IMR-90 (cell line): Measurements from ENCODE around the gene SCAMP1. TPM values are rescaled to one million over a fixed set of nuclear protein-coding genes. Genes with fewer than 3 reads are reported as not detected.

Experiments
- ATAC-seq: fragments of 200-7000 bp; cut with Tn5 transposase; 2 replicates; pipeline ENCODE4 v1.9.1; 2020; ENCODE audit warnings: low read depth, mild to moderate bottlenecking, moderate library complexity
- BruUV-seq: library from RNA; stranded (reverse); fragments of 400-500 nt; replicated peaks from 2 replicates; lab custom pipeline; 2021; lab: Mats Ljungman, UMichigan
- CTCF ChIA-PET: fragments of 300-600 bp; formaldehyde crosslinking; extraction: SDS; loops from one replicate; lab custom pipeline; 2021; ENCODE audit warnings: antibody characterized with exemption; lab: Yijun Ruan, JAX
- POLR2A ChIA-PET: fragments of 300-600 bp; sonication (Branson Sonifier 250); formaldehyde crosslinking; loops from one replicate; lab custom pipeline; 2022; ENCODE audit warnings: antibody characterized with exemption; ENCODE audit not compliant: unreplicated experiment; lab: Charles Lee
- DNase-seq: peaks from one replicate; pipeline ENCODE4 v3.0.0; 2013
- H2AFZ ChIP-seq: replicated peaks from 2 replicates; pipeline ENCODE3; 2013; ENCODE audit warnings: low read length, mild to moderate bottlenecking; ENCODE audit not compliant: poor library complexity
- H2AK5ac ChIP-seq: 2 replicates; pipeline ENCODE4 v1.6.1; 2013; ENCODE audit warnings: low read depth, low read length, inconsistent platforms
- H2AK9ac ChIP-seq: replicated peaks from 2 replicates; pipeline ENCODE3; 2013; ENCODE audit warnings: mild to moderate bottlenecking, low read depth, low read length, moderate library complexity; ENCODE audit not compliant: poor library complexity
- H2BK120ac ChIP-seq: 2 replicates; pipeline ENCODE4 v1.6.1; 2013; ENCODE audit warnings: low read depth, low read length, inconsistent platforms
- H2BK15ac ChIP-seq: 3 replicates; pipeline ENCODE4 v1.6.1; 2013; ENCODE audit warnings: low read depth, low read length, inconsistent platforms
- H2BK20ac ChIP-seq: 2 replicates; pipeline ENCODE4 v1.6.1; 2013; ENCODE audit warnings: low read depth, mild to moderate bottlenecking, inconsistent platforms, low read length, moderate library complexity
- H2BK5ac ChIP-seq: 2 replicates; pipeline ENCODE4 v1.6.1; 2013; ENCODE audit warnings: mild to moderate bottlenecking, low read depth, low read length, inconsistent platforms; ENCODE audit not compliant: poor library complexity, severe bottlenecking
- H3K14ac ChIP-seq: replicated peaks from 2 replicates; pipeline ENCODE4 v1.6.1; 2013; ENCODE audit warnings: low read depth, low read length, inconsistent platforms
- H3K18ac ChIP-seq: 2 replicates; pipeline ENCODE4 v1.6.1; 2013; ENCODE audit warnings: low read depth, low read length, control low read depth
- H3K23ac ChIP-seq: 2 replicates; pipeline ENCODE4 v1.6.1; 2013; ENCODE audit warnings: low read depth, low read length, inconsistent platforms
- H3K27ac ChIP-seq: 2 replicates; pipeline ENCODE4 v1.5.1; 2013; ENCODE audit warnings: mild to moderate bottlenecking, control low read depth, low read length; ENCODE audit not compliant: insufficient read depth
- H3K27me3 ChIP-seq: 2 replicates; pipeline ENCODE4 v1.6.1; 2013; ENCODE audit warnings: low read length; ENCODE audit not compliant: control insufficient read depth, insufficient read depth
- H3K36me3 ChIP-seq: 2 replicates; pipeline ENCODE4 v1.6.1; 2013; ENCODE audit warnings: low read length, mixed read lengths; ENCODE audit not compliant: control insufficient read depth, insufficient read depth
- H3K4ac ChIP-seq: 2 replicates; pipeline ENCODE4 v1.6.1; 2013; ENCODE audit warnings: low read depth, low read length, inconsistent platforms
- H3K4me1 ChIP-seq: 2 replicates; pipeline ENCODE4 v1.6.1; 2013; ENCODE audit warnings: low read length, mixed read lengths; ENCODE audit not compliant: control insufficient read depth, insufficient read depth
- H3K4me2 ChIP-seq: 2 replicates; pipeline ENCODE4 v1.6.1; 2013; ENCODE audit warnings: low read depth, mild to moderate bottlenecking, control low read depth, low read length, moderate library complexity
- H3K4me3 ChIP-seq: 2 replicates; pipeline ENCODE4 v1.5.1; 2013; ENCODE audit warnings: low read depth, mild to moderate bottlenecking, control low read depth, low read length, moderate library complexity; ENCODE audit not compliant: insufficient read depth
- H3K56ac ChIP-seq: 2 replicates; pipeline ENCODE4 v1.6.1; 2013; ENCODE audit warnings: low read length, inconsistent platforms; ENCODE audit not compliant: insufficient read depth; ENCODE audit errors: extremely low read depth
- H3K79me1 ChIP-seq, 2 experiments: 2 replicates each; pipeline ENCODE4 v1.6.1; 2013; ENCODE audit warnings: low read length in 2 of 2, inconsistent platforms in 1 of 2, low read depth in 1 of 2
- H3K9ac ChIP-seq: 2 replicates; pipeline ENCODE4 v1.6.1; 2013; ENCODE audit warnings: low read depth, low read length, control low read depth
- H3K9me1 ChIP-seq: 2 replicates; pipeline ENCODE4 v1.6.1; 2013; ENCODE audit warnings: low read length, inconsistent platforms; ENCODE audit not compliant: insufficient read depth
- H3K9me3 ChIP-seq: 2 replicates; pipeline ENCODE4 v1.6.1; 2013; ENCODE audit warnings: low read length; ENCODE audit not compliant: control insufficient read depth, insufficient read depth
- H4K20me1 ChIP-seq: 2 replicates; pipeline ENCODE4 v1.6.1; 2013; ENCODE audit warnings: low read length, inconsistent platforms; ENCODE audit not compliant: insufficient read depth
- H4K5ac ChIP-seq: 2 replicates; pipeline ENCODE4 v1.6.1; 2013; ENCODE audit warnings: mild to moderate bottlenecking, low read depth, low read length, control low read depth
- H4K8ac ChIP-seq, 2 experiments: 2 replicates each; pipeline ENCODE4 v1.6.1; 2013; ENCODE audit warnings: low read depth in 2 of 2, low read length in 2 of 2, control low read depth in 1 of 2, inconsistent platforms in 1 of 2
- H4K91ac ChIP-seq: 2 replicates; pipeline ENCODE4 v1.6.1; 2013; ENCODE audit warnings: low read depth, low read length, inconsistent platforms; ENCODE audit not compliant: insufficient read depth
- BHLHE40 ChIP-seq: fragments of 150-350 bp; IDR thresholded peaks from 2 replicates; pipeline ENCODE4 v1.6.1; 2016; ENCODE audit warnings: mild to moderate bottlenecking, low read depth, low read length
- CEBPB ChIP-seq: IDR thresholded peaks from 2 replicates; pipeline ENCODE4 v1.6.1; 2012; ENCODE audit warnings: low read depth, low read length, improper control_type of control experiment
- CHD1 ChIP-seq: IDR thresholded peaks from 2 replicates; pipeline ENCODE4 v1.6.1; 2012; ENCODE audit warnings: low read depth, low read length, improper control_type of control experiment
- CTCF ChIP-seq: conservative IDR thresholded peaks from 2 replicates; pipeline ENCODE4 v1.5.1; 2012; ENCODE audit warnings: mild to moderate bottlenecking, low read depth, low read length, improper control_type of control experiment
- ELK1 ChIP-seq: fragments of 150-350 bp; IDR thresholded peaks from 2 replicates; pipeline ENCODE4 v1.6.1; 2016; ENCODE audit warnings: low read depth, mild to moderate bottlenecking, low read length, moderate library complexity, borderline replicate concordance
- FOS ChIP-seq: fragments of 150-350 bp; IDR thresholded peaks from 2 replicates; pipeline ENCODE4 v1.6.1; 2016; ENCODE audit warnings: low read depth, low read length
- MAFK ChIP-seq: IDR thresholded peaks from 2 replicates; pipeline ENCODE4 v1.6.1; 2012; ENCODE audit warnings: low read depth, low read length, improper control_type of control experiment
- MAZ ChIP-seq: IDR thresholded peaks from 2 replicates; pipeline ENCODE4 v1.6.1; 2012; ENCODE audit warnings: low read depth, mild to moderate bottlenecking, low read length, improper control_type of control experiment, moderate library complexity, borderline replicate concordance
- MXI1 ChIP-seq: IDR thresholded peaks from 2 replicates; pipeline ENCODE4 v1.6.1; 2012; ENCODE audit warnings: low read depth, mild to moderate bottlenecking, low read length, moderate library complexity, borderline replicate concordance
- NFE2L2 ChIP-seq: fragments of 150-350 bp; IDR thresholded peaks from 2 replicates; pipeline ENCODE4 v1.6.1; 2016; ENCODE audit warnings: low read depth, mild to moderate bottlenecking, low read length
- POLR2A ChIP-seq: IDR thresholded peaks from 2 replicates; pipeline ENCODE4 v1.6.1; 2012; ENCODE audit warnings: mild to moderate bottlenecking, low read depth, low read length
- RAD21 ChIP-seq: IDR thresholded peaks from 2 replicates; pipeline ENCODE4 v1.6.1; 2012; ENCODE audit warnings: low read length, improper control_type of control experiment
- RCOR1 ChIP-seq: IDR thresholded peaks from 2 replicates; pipeline ENCODE4 v1.6.1; 2012; ENCODE audit warnings: mild to moderate bottlenecking, low read length, improper control_type of control experiment; ENCODE audit not compliant: insufficient replicate concordance
- RFX5 ChIP-seq: IDR thresholded peaks from 2 replicates; pipeline ENCODE4 v1.8.0; 2012; ENCODE audit warnings: low read depth, mild to moderate bottlenecking, low read length, moderate library complexity
- SMC3 ChIP-seq: fragments of 150-350 bp; IDR thresholded peaks from 2 replicates; pipeline ENCODE4 v1.6.1; 2016; ENCODE audit warnings: low read depth, mild to moderate bottlenecking, antibody characterized with exemption, low read length, moderate library complexity
- USF2 ChIP-seq: fragments of 150-350 bp; IDR thresholded peaks from 2 replicates; pipeline ENCODE4 v1.6.1; 2017; ENCODE audit warnings: mild to moderate bottlenecking, antibody characterized with exemption, low read length, low read depth
- WGBS, 2 experiments: methylation state at CpG; one replicate each; pipeline versions ENCODE4 v1.1.5 to v1.1.7; 2013; ENCODE audit warnings: missing lambda C conversion rate in 2 of 2; ENCODE audit not compliant: insufficient read length in 1 of 2; ENCODE audit errors: extremely low coverage in 2 of 2; 5-methylcytosine and 5-hydroxymethylcytosine counted together
- dilution Hi-C: fragments of 300-500 bp; cut with HindIII; formaldehyde crosslinking; loops from one replicate; pipeline ENCODE4 v1.14.3; 2018; ENCODE audit warnings: low sequenced_read_pairs; ENCODE audit not compliant: unreplicated experiment
- in situ Hi-C: fragments of 300-500 bp; cut with MboI; formaldehyde crosslinking; loops from 3 replicates; pipeline ENCODE4 v1.14.3; 2019; ENCODE audit warnings: low sequenced_read_pairs, inconsistent platforms, mixed read lengths
- intact Hi-C: fragments of 100-400 bp; cut with micrococcal nuclease; formaldehyde crosslinking; loops from 2 replicates; pipeline ENCODE4 v1.10.0; 2022
- polyA plus RNA-seq, 3 experiments: library from polyadenylated mRNA; depleted of rRNA; stranded (reverse); fragments of >200 nt; gene quantifications; 2 replicates each; pipeline ENCODE4 v1.2.3, GENCODE V29; 2012; ENCODE audit warnings: low replicate concordance in 1 of 3
- total RNA-seq: library from RNA; depleted of rRNA; stranded (reverse); fragments of >200 nt; gene quantifications from 2 replicates; pipeline ENCODE4 v1.2.3, GENCODE V29; 2012

SCAMP1 gene
- total and polyA plus RNA-seq, 2 of the 4 experiments (the other 2 are of a cell fraction): 13.5 to 114 TPM

GRCh38 chr5:78486218-78486617 lies 125.8 kb downstream of the SCAMP1 start:
- no peak overlapping the region for H2AFZ ChIP-seq
- H4K91ac ChIP-seq: no peak overlapping the region
- H3K9ac ChIP-seq: no peak overlapping the region
- no peak overlapping the region for H4K5ac ChIP-seq
- ATAC-seq (no peak), DNase-seq (no peak)
- no peak overlapping the region for H2BK120ac ChIP-seq
- no peak overlapping the region for H3K18ac ChIP-seq
- H2BK20ac ChIP-seq: no peak overlapping the region
- no peak overlapping the region for H2AK5ac ChIP-seq
- no TSS peak for BruUV-seq
- TF ChIP-seq RAD21: no peak
- no peak for TF ChIP-seq MAZ
- no peak for TF ChIP-seq CHD1
- TF ChIP-seq MAFK: no peak
- TF ChIP-seq MXI1: no peak
- TF ChIP-seq CTCF: no peak
- no peak for TF ChIP-seq RFX5
- TF ChIP-seq CEBPB: no peak
- TF ChIP-seq BHLHE40: no peak
- no peak for TF ChIP-seq NFE2L2
- no peak for TF ChIP-seq FOS
- TF ChIP-seq ELK1: no peak
- TF ChIP-seq RCOR1: no peak
- no peak for TF ChIP-seq SMC3
- TF ChIP-seq USF2: no peak
- no peak for TF ChIP-seq POLR2A
- peaks cover 8 to 20% of the 10 kb centered on the region in 2 experiments; a peak in 1 of 4 replicates for H3K79me1 ChIP-seq
- in situ Hi-C loops: no loop called here
- no peak overlapping the region for H3K56ac ChIP-seq
- H2AK9ac ChIP-seq: no peak overlapping the region
- H3K36me3 ChIP-seq: peaks cover 28% of the 10 kb centered on the region
- ChIA-PET POLR2A (no interaction called here), CTCF (no interaction called here)
- no peaks in the 10 kb centered on the region for H3K9me3 ChIP-seq
- H3K14ac ChIP-seq: no peak overlapping the region
- no peak overlapping the region for H2BK5ac ChIP-seq
- peaks cover 7% of the 10 kb centered on the region for H3K9me1 ChIP-seq
- no peak overlapping the region for H3K4ac ChIP-seq
- peaks cover 2% of the 10 kb centered on the region for H3K4me1 ChIP-seq
- H3K27ac ChIP-seq: no peak overlapping the region
- no peak overlapping the region for H3K23ac ChIP-seq
- no peaks in the 10 kb centered on the region for H3K27me3 ChIP-seq
- intact Hi-C loops: loop anchor here (2.0 kb wide), 1 partner anchor 17 kb away; no protein-coding TSS in a partner anchor
- H3K4me3 ChIP-seq: no peak overlapping the region
- no CpG with 5 or more reads among the region's 2 CpGs for WGBS, 2 experiments
- dilution Hi-C loops: no loop called here
- no peak overlapping the region for H3K4me2 ChIP-seq
- H4K20me1 ChIP-seq: no peaks in the 10 kb centered on the region
- H2BK15ac ChIP-seq: no peak overlapping the region
- H4K8ac ChIP-seq: no peak overlapping the region
